GM04504 (cell line): Measurements from ENCODE around the gene GDPD3.
"Not testable (repeated sequence)": the region's sequence is repeated elsewhere in the genome, so short reads cannot be mapped to it uniquely, and the experiment has no call there.

Source experiments
- DNase-seq: peaks from one replicate; pipeline ENCODE4 v3.0.0-alpha.2; 2012; ENCODE audit warnings: low read depth

The GDPD3 gene

GRCh38 chr16:30113031-30113710 is at the start of gene GDPD3:
GDPD3 (minus strand) TSS chr16:30113537; CDS start chr16:30113478, 59 bp downstream.
- no peak for DNase-seq

- DNase-seq = no peak
Measured at GRCh38 chr16:30157214-30157613, 43.9 kb upstream of the GDPD3 start.

GRCh38 chr16:30155188-30155587 is 41.9 kb upstream of the GDPD3 start:
- no peak for DNase-seq

GRCh38 chr16:30152517-30152916 is 39.2 kb upstream of the GDPD3 start:
- no peak for DNase-seq

GRCh38 chr16:30151091-30151490 is 37.8 kb upstream of the GDPD3 start:
- DNase-seq = no peak

GRCh38 chr16:30149250-30149930 is 36.1 kb upstream of the GDPD3 start:
- no peak for DNase-seq

- no peak for DNase-seq
Measured at GRCh38 chr16:30147843-30148510, 34.6 kb upstream of the GDPD3 start.

GRCh38 chr16:30145657-30146056 is 32.3 kb upstream of the GDPD3 start:
- DNase-seq = no peak

GRCh38 chr16:30144917-30145316 is 31.6 kb upstream of the GDPD3 start:
- no peak for DNase-seq

- DNase-seq = no peak
Measured at GRCh38 chr16:30144017-30144416, 30.7 kb upstream of the GDPD3 start.

GRCh38 chr16:30143347-30143702 is 30.0 kb upstream of the GDPD3 start:
- no peak for DNase-seq

- DNase-seq = no peak
Measured at GRCh38 chr16:30142672-30143346, 29.5 kb upstream of the GDPD3 start.

- no peak for DNase-seq
Measured at GRCh38 chr16:30141750-30142149, 28.4 kb upstream of the GDPD3 start.

- DNase-seq = no peak
Measured at GRCh38 chr16:30139583-30140481, 26.5 kb upstream of the GDPD3 start.

- DNase-seq = no peak
Measured at GRCh38 chr16:30137897-30138296, 24.6 kb upstream of the GDPD3 start.

GRCh38 chr16:30136971-30137605 is 23.8 kb upstream of the GDPD3 start:
- DNase-seq = no peak

GRCh38 chr16:30132591-30132990 is 19.3 kb upstream of the GDPD3 start:
- no peak for DNase-seq

GRCh38 chr16:30131869-30132475 is 18.6 kb upstream of the GDPD3 start:
- no peak for DNase-seq

GRCh38 chr16:30127993-30128392 is 14.7 kb upstream of the GDPD3 start:
- no peak for DNase-seq

- DNase-seq = not testable (repeated sequence)
Measured at GRCh38 chr16:30125690-30126089, 12.4 kb upstream of the GDPD3 start.

GRCh38 chr16:30124985-30125379 is 11.6 kb upstream of the GDPD3 start:
- no peak for DNase-seq
